Activated CD8-positive, alpha-beta memory T cell treated with anti-CD3 and anti-CD28 coated beads, Interleukin-2, amount 50 U/mL, for 1 hour (primary cell): ENCODE data around the gene HDAC2.

Experiments
- DNase-seq: peaks from one replicate; pipeline ENCODE4 v3.0.0-alpha.2; 2020; ENCODE audit errors: extremely low read depth

HDAC2 gene

DNA sequence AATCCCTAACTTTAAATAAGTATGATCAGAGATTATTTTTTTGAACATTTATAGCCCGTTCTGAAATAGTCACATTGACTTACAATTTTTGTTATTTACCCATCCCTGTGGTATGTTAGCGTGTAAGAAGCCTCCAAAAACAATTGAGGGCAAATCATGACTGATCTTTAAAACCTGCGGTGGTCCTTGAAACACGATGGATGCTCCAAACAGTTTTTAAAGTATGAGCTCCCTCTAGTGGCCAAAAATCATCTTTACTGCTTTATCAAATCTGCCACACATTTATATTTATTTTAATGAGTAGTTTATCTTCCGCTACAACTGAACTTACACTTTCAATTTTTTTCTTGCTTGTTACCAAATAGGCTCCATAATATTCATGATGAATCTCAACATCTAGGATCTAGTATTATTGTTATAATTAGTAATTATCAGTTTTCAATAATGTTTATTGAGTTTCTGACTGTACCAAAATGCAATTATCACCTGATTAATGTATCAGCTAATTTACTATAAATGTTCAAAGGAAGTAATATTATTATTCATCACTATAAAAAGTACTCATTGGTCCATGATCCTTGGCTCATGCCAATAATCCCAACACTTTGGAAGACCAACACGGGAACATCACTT is 61.6 kb downstream of the HDAC2 start:
- DNase-seq = no peak

- no peak for DNase-seq
These were observed 62.1 kb downstream of the HDAC2 start for GRCh38 chr6:113908801-113909200.

GRCh38 chr6:113907102-113907815 is 63.7 kb downstream of the HDAC2 start:
- no peak for DNase-seq

GRCh38 chr6:113903666-113904330 is 67.2 kb downstream of the HDAC2 start:
- no peak for DNase-seq

DNA sequence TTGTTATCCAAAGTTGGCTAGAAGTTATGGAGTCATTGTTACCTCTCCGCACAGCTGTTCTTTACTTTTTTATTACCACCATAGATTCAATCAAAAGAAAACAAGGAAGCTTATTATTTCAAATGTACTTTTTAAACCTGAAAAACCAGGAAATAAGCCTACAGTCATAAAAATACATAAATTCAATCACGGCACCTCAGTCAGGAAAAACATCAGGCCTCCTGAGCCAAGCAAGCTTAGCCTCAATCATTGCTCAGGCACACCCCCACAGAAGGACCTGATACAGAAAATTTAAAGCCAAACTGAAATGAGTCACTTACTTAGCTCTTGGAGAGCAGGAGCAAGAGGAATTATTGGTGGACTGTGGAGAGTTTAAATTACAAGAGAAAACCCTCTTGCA is 69.5 kb downstream of the HDAC2 start:
- DNase-seq = no peak

DNA sequence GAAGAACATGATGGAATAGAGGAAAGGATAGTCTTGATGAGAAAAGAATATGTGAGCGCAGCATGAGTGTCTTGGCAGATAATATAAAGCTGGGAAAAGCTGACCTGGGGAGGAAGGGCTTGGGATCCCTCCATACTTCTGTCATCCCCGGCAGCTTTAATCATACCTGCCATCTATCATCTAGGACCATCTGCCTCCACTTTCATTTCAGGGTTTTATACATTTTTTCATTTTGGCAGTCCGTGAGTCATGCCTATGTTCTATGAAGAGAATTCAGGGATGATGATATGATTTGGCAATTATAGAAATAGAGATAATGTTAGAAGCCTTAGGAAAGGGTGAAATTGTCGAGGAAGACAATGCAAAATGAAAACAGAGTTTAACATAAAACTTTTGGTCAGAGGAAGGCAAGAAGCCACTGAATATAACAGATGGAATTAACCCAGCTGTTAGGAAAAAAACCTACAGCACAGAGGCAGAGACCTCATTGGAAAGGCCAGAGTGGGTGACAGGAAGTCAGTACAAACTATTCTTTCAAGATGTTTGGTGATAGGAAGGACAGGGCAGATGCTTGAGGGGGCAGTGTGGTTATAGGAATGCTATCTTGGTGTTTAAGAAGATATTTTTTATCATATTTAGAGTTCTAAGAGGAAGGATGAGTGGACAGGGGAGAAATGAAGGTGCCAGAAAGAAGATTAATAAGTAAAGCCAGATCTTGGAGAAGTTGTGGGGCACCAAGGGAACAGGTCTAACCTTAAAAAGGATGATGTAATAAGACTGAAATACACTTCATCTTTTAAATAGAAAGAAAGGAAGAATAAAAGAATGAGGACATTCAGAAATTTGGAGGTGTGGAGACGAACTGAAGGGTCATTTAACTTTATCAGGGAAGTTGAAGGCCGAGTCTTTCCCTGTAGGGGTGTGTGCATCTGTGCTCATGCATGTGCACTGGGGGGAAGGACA is 76.0 kb downstream of the HDAC2 start:
- no peak for DNase-seq

DNA sequence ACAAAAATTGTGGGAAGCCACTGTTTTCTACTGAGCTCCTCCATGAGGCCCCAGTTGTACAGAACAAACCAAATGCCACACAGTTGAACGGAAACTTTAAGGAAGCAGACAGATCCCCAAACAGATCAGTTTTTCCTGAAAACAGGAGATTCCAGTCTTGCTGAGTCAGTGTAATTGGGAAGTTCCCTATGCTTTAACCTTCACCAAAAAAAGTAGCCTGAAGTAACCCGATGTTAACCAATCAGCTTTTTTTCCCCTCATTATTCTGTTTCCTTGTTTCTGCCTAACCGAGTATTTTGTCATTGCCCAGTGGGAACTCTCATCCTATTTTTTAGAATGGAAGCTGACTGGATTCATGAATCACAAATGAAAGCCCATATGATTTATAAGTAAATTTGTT is 77.1 kb downstream of the HDAC2 start:
- no peak for DNase-seq

- no peak for DNase-seq
These were observed 77.5 kb downstream of the HDAC2 start for GRCh38 chr6:113893451-113893850.

- no peak for DNase-seq
These were observed 81.9 kb downstream of the HDAC2 start for GRCh38 chr6:113888956-113889630.

DNA sequence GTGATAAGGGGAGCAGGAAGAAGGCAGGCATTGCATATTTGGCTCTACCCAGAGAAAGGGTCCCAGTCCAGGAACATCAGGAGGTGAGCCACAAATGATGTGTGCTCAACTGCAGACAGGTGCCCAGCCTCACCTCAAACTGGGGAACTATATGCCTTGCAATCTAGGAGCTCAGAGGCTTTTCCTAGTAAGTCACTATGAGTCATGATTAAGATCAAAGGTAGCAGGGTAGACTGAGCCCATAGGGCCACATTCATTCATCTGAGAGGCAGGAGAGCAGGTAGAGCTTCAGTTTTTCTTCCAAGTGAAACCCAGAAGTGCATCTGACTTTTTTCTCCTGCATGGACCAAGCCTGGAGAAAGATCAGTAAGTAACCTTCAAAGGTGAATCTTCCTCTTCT is 82.5 kb downstream of the HDAC2 start:
- DNase-seq = no peak

GRCh38 chr6:113886512-113886911 is 84.4 kb downstream of the HDAC2 start:
- DNase-seq = no peak

DNA sequence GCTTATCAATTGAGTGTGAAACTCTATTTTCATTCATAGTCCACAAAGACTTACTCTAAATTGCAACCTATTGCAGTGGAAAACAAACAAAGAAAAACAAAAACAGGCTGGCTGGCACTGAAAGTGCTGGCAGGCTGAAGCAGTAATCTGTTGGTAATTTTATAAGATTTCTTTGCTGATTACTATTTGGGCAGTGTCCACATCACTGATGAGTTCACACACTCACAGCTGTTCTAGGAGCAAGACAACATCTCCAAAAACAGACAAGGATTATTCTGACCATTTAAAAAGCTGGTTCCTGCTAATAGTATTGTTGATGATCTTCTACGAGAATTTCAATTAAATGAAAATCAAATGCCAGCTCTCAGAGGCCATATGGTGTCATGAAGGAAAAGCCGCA is 86.9 kb downstream of the HDAC2 start:
- DNase-seq = no peak
